GM23338 (cell line): Measurements from ENCODE around the gene SLF2. TPM values are rescaled to one million over a fixed set of nuclear protein-coding genes. Genes with fewer than 3 reads are reported as not detected.
A peak's percentile ranks its signal among the peaks of the same experiment; 100 is the strongest.

Experiments
- ATAC-seq: fragments of 200-7000 bp; cut with Tn5 transposase; 3 replicates; pipeline ENCODE4 v1.9.1; 2020
- DNase-seq: peaks from one replicate; pipeline ENCODE4 v3.0.0-alpha.2; 2015; ENCODE audit warnings: low spot score
- H2AFZ ChIP-seq: fragments of 200-600 bp; sonication (generic); 2 replicates; pipeline ENCODE4 v1.8.0; 2016; ENCODE audit warnings: antibody characterized with exemption, mild to moderate bottlenecking, moderate library complexity
- H3F3A ChIP-seq: fragments of 200-600 bp; sonication (generic); replicated peaks from 2 replicates; pipeline ENCODE4 v1.8.0; 2017; ENCODE audit warnings: antibody characterized with exemption, mixed run types, low read depth
- H3K27ac ChIP-seq: fragments of 200-600 bp; sonication (generic); 2 replicates; pipeline ENCODE4 v1.6.1; 2016; ENCODE audit warnings: low read depth
- H3K27me3 ChIP-seq: fragments of 200-600 bp; sonication (generic); 2 replicates; pipeline ENCODE4 v1.8.0; 2016; ENCODE audit warnings: mild to moderate bottlenecking, mixed run types, moderate library complexity; ENCODE audit not compliant: insufficient read depth
- H3K36me3 ChIP-seq: fragments of 200-600 bp; sonication (generic); 2 replicates; pipeline ENCODE4 v1.8.0; 2016; ENCODE audit warnings: mild to moderate bottlenecking; ENCODE audit not compliant: insufficient read depth
- H3K4me1 ChIP-seq: fragments of 200-600 bp; sonication (generic); 2 replicates; pipeline ENCODE4 v1.8.0; 2016; ENCODE audit warnings: mild to moderate bottlenecking, moderate library complexity; ENCODE audit not compliant: insufficient read depth
- H3K4me2 ChIP-seq: fragments of 200-600 bp; sonication (generic); 2 replicates; pipeline ENCODE4 v1.7.1; 2017; ENCODE audit warnings: mixed run types
- H3K4me3 ChIP-seq: fragments of 200-600 bp; sonication (generic); 2 replicates; pipeline ENCODE4 v1.6.1; 2016; ENCODE audit warnings: mixed run types
- H3K79me2 ChIP-seq: fragments of 200-600 bp; sonication (generic); replicated peaks from 2 replicates; pipeline ENCODE4 v1.8.0; 2017; ENCODE audit warnings: mild to moderate bottlenecking; ENCODE audit not compliant: insufficient read depth
- H3K9me2 ChIP-seq: fragments of 200-600 bp; sonication (generic); 2 replicates; pipeline ENCODE4 v1.8.0; 2017; ENCODE audit not compliant: insufficient read depth
- H4K20me1 ChIP-seq: fragments of 200-600 bp; sonication (generic); replicated peaks from 2 replicates; pipeline ENCODE4 v1.8.0; 2017; ENCODE audit warnings: mild to moderate bottlenecking; ENCODE audit not compliant: insufficient read depth
- H3K27ac Mint-ChIP-seq: 2 replicates; pipeline ENCODE4 v1.8.0; 2020; ENCODE audit warnings: inconsistent platforms, mild to moderate bottlenecking, moderate library complexity, mixed read lengths
- H3K27me3 Mint-ChIP-seq: 3 replicates; pipeline ENCODE4 v1.8.0; 2022; ENCODE audit warnings: low read depth, mild to moderate bottlenecking, moderate library complexity, mixed read lengths, inconsistent platforms; ENCODE audit not compliant: insufficient read depth, poor library complexity
- H3K36me3 Mint-ChIP-seq: 3 replicates; pipeline ENCODE4 v1.8.0; 2021; ENCODE audit warnings: low read depth, mild to moderate bottlenecking, inconsistent platforms, moderate library complexity, mixed read lengths
- H3K4me1 Mint-ChIP-seq: 3 replicates; pipeline ENCODE4 v1.8.0; 2020; ENCODE audit warnings: mild to moderate bottlenecking, inconsistent platforms, mixed read lengths
- H3K4me3 Mint-ChIP-seq: 3 replicates; pipeline ENCODE4 v1.8.0; 2021; ENCODE audit warnings: moderate library complexity, mild to moderate bottlenecking, inconsistent platforms, mixed read lengths
- H3K9me3 Mint-ChIP-seq: 3 replicates; pipeline ENCODE4 v1.8.0; 2020; ENCODE audit warnings: moderate library complexity, mild to moderate bottlenecking, inconsistent platforms, mixed read lengths
- CTCF ChIP-seq, 2 experiments: fragments of 200-600 bp in 1 of 2; sonication (generic) in 1 of 2; conservative IDR thresholded peaks; 2 replicates each; pipeline versions ENCODE4 v1.5.1 to v1.6.1; 2016 to 2017; ENCODE audit warnings: antibody characterized with exemption in 2 of 2, low read depth in 2 of 2, mild to moderate bottlenecking in 2 of 2, moderate library complexity in 1 of 2
- ETS1 ChIP-seq: IDR thresholded peaks from 2 replicates; pipeline ENCODE4 v1.6.1; 2016; ENCODE audit warnings: antibody characterized with exemption
- EZH2 ChIP-seq: fragments of 200-600 bp; sonication (generic); IDR thresholded peaks from one replicate; pipeline ENCODE4 v1.8.0; 2017; ENCODE audit warnings: antibody characterized with exemption, mild to moderate bottlenecking, low read depth; ENCODE audit not compliant: unreplicated experiment
- EZH2phosphoT487 ChIP-seq: fragments of 200-600 bp; sonication (generic); IDR thresholded peaks from one replicate; pipeline ENCODE4 v1.8.1; 2018; ENCODE audit warnings: antibody characterized with exemption; ENCODE audit not compliant: unreplicated experiment
- NANOG ChIP-seq: IDR thresholded peaks from 2 replicates; pipeline ENCODE4 v1.6.1; 2016; ENCODE audit warnings: antibody characterized with exemption, borderline replicate concordance
- POLR2AphosphoS5 ChIP-seq: IDR thresholded peaks from 2 replicates; pipeline ENCODE4 v1.6.1; 2016; ENCODE audit warnings: antibody characterized with exemption, low read depth
- REST ChIP-seq: IDR thresholded peaks from one replicate; pipeline ENCODE4 v1.6.1; 2018; ENCODE audit warnings: antibody characterized with exemption; ENCODE audit not compliant: unreplicated experiment
- STAT1 ChIP-seq: IDR thresholded peaks from one replicate; pipeline ENCODE4 v1.6.1; 2016; ENCODE audit warnings: antibody characterized with exemption; ENCODE audit not compliant: unreplicated experiment
- polyA plus RNA-seq: library from polyadenylated mRNA; unstranded; fragments of >200 nt; fragmentation: Nextera tagmentation; extraction: Ambion mirVana; gene quantifications from 2 replicates; pipeline ENCODE4 v1.2.1, GENCODE V29; 2016
- total RNA-seq: library from RNA; depleted of rRNA; stranded (reverse); fragments of >200 nt; shearing (Covaris generic); gene quantifications from 2 replicates; pipeline ENCODE4 v1.2.3, GENCODE V29; 2014

Gene SLF2
- total and polyA plus RNA-seq, 2 experiments from 2014 or later = 13.6 to 22.1 TPM

- no peak for TF ChIP-seq ETS1
- TF ChIP-seq EZH2 = no peak
Measured at GRCh38 chr10:100886963-100887362, 25.8 kb upstream of the SLF2 start (continued).

- peaks cover 12% of the 10 kb centered on the region for H3K27me3 Mint-ChIP-seq
- H3K4me2 ChIP-seq = no peak overlapping the region
- H3K4me3 Mint-ChIP-seq = no peak overlapping the region
- H3K79me2 ChIP-seq = no peaks in the 10 kb centered on the region
- no peaks in the 10 kb centered on the region for H4K20me1 ChIP-seq
- no peak overlapping the region for H3K27ac Mint-ChIP-seq
- H3K4me1 Mint-ChIP-seq = peaks cover 16% of the 10 kb centered on the region
- no peak overlapping the region for H3K27ac ChIP-seq
- no peaks in the 10 kb centered on the region for H3K9me3 Mint-ChIP-seq
- H3K4me3 ChIP-seq = no peak overlapping the region
- no peaks in the 10 kb centered on the region for H3K36me3 Mint-ChIP-seq
- H2AFZ ChIP-seq = peak overlapping the region; percentile 32; the same call in 1 of the 2 replicates
- H3K4me1 ChIP-seq = peaks cover 11% of the 10 kb centered on the region
- DNase-seq (no peak), ATAC-seq (peak; percentile 62)
- no peaks in the 10 kb centered on the region; the same call in 1 of the 2 replicates for H3K36me3 ChIP-seq
- no peaks in the 10 kb centered on the region for H3F3A ChIP-seq
- TF ChIP-seq CTCF (conservative IDR thresholded peaks at IDR 0.05; ENCODE audit: low read depth in 2 of 2) (peak in 1 of 2 experiments; percentile 10; a peak in 1 of 4 replicates), NANOG (no peak), ETS1 (no peak), POLR2AphosphoS5 (no peak)
- peaks cover 3% of the 10 kb centered on the region; the same call in 1 of the 2 replicates for H3K27me3 ChIP-seq
- H3K9me2 ChIP-seq = no peaks in the 10 kb centered on the region
Measured at GRCh38 chr10:100887761-100888296, 24.9 kb upstream of the SLF2 start.

GRCh38 chr10:100888957-100889356 is 23.8 kb upstream of the SLF2 start:
- no peaks in the 10 kb centered on the region for H3F3A ChIP-seq
- H3K27me3 ChIP-seq = peaks cover 3% of the 10 kb centered on the region; the same call in 1 of the 2 replicates
- H2AFZ ChIP-seq = no peak overlapping the region
- no peak overlapping the region for H3K27ac ChIP-seq
- peaks cover 11% of the 10 kb centered on the region for H3K4me1 ChIP-seq
- H3K4me2 ChIP-seq = no peak overlapping the region
- Mint-ChIP-seq H3K4me3 (no peak overlapping the region), H3K27ac (no peak overlapping the region), H3K36me3 (no peaks in the 10 kb centered on the region), H3K27me3 (peaks cover 9% of the 10 kb centered on the region), H3K4me1 (peaks cover 16% of the 10 kb centered on the region), H3K9me3 (no peaks in the 10 kb centered on the region)
- H3K4me3 ChIP-seq = no peak overlapping the region
- DNase-seq = peak; percentile 57
- no peaks in the 10 kb centered on the region; the same call in 1 of the 2 replicates for H3K36me3 ChIP-seq
- H4K20me1 ChIP-seq = no peaks in the 10 kb centered on the region
- H3K9me2 ChIP-seq = no peaks in the 10 kb centered on the region
- no peak; the same call in 2 of the 3 replicates for ATAC-seq
- no peaks in the 10 kb centered on the region for H3K79me2 ChIP-seq
- TF ChIP-seq REST (no peak), STAT1 (no peak), EZH2phosphoT487 (no peak), EZH2 (no peak), CTCF (conservative IDR thresholded peaks at IDR 0.05; ENCODE audit: low read depth in 2 of 2) (peak; percentile 47 to 54)
